HG03135 (cell line): ENCODE results near the gene TCF19.
"Not testable (repeated sequence)": the region's sequence is repeated elsewhere in the genome, so short reads cannot be mapped to it uniquely, and the experiment has no call there.

Source experiments
- ATAC-seq: cut with Tn5 transposase; IDR thresholded peaks from one replicate; pipeline ENCODE4 v1.9.1; 2021; ENCODE audit warnings: mild to moderate bottlenecking, moderate library complexity; ENCODE audit not compliant: unreplicated experiment

TCF19 gene

DNA sequence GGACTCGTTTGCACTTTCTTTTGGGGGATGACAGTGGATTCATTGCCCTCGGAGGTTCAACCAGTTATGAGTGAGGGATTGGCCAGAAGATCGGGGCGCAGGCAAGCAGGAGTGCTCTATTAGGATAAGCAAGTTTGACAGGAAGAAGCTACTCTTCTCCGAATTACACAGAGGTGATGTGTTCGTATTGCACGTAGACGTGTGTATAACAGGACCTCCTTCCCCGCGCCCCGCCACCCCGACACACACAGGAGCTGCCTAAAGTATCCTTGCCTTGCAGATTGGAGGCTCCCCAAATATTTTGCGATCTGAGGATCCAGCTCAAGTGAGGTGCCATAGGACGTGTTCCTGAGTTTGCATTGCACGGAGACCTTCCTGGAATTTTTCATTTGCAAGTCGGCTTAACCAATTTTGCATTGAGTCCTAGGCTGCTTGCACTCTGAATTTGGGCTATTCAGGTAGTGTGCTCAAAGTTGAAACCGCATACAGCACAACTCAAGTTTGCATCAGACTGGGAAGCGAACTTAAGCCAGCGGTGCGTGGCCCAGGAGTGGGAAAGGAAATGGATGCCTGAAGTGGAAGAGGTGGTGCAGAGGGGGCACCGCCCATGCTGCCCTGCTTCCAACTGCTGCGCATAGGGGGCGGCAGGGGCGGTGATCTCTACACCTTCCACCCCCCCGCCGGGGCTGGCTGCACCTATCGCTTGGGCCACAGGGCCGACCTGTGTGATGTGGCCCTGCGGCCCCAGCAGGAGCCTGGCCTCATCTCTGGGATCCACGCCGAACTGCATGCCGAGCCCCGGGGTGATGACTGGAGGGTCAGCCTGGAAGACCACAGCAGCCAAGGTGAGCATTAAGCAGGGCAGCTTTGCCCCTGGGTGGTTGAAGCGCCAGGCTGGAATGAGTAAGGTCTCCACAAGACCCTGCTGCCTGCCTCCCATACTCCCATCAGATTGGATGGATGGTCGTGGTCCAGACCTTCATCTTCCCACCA is 770 bp downstream of the TCF19 start:
- peak; percentile 9 for ATAC-seq

DNA sequence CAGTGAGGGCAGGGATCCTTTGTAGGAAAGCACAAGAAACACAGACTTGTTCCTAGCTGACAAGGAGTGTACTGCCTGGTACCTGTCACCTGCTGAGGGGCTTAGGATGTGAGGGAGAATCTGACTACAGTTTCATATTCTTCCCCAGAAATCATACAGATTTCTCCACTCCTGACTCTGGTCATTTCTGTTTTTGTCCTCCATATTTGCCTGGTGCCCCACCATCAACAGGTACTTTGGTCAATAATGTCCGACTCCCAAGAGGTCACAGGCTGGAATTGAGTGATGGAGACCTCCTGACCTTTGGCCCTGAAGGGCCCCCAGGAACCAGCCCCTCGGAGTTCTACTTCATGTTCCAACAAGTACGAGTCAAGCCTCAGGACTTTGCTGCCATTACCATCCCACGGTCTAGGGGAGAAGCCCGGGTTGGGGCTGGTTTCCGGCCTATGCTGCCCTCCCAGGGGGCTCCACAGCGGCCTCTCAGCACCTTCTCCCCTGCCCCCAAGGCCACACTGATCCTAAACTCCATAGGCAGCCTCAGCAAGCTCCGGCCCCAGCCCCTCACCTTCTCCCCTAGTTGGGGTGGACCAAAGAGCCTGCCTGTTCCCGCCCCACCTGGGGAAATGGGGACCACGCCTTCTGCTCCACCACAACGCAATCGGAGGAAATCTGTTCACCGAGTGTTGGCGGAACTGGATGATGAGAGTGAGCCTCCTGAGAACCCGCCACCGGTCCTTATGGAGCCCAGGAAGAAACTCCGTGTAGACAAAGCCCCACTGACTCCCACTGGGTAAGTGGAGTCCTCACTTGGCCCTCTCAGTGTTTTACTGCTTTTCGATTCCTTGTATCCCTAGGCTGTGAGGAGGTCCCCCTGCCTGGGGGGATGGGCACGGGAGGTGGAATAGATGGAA is 3.1 kb downstream of the TCF19 start:
- no peak for ATAC-seq

DNA sequence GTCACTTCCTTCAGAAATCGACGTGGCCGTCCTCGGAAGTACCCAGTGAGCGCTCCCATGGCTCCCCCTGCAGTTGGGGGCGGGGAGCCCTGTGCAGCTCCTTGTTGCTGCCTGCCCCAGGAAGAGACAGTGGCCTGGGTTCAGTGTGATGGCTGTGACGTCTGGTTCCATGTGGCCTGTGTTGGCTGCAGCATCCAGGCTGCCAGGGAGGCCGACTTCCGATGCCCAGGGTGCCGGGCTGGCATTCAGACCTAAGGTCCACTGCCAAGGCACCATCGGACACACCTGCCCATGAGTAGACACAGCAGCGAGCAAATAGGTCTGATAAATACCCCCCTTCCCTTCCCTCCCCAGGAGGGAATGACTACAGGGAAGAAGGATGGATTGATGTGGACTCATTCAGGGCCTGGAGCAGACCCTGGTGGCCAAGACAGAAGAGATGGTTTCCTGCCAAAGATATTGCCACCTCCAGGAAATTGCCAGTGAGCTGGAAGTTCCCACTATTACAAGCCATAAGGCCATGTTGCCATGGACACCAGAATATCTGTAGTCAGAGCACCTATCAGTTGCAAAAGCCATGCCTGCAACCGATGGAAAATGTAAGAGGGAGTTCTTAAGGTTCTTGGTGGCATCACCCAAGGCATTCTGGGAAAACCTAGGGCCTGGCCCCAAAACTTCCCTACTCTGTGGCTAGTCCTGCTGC is 4.2 kb downstream of the TCF19 start:
- no peak for ATAC-seq

DNA sequence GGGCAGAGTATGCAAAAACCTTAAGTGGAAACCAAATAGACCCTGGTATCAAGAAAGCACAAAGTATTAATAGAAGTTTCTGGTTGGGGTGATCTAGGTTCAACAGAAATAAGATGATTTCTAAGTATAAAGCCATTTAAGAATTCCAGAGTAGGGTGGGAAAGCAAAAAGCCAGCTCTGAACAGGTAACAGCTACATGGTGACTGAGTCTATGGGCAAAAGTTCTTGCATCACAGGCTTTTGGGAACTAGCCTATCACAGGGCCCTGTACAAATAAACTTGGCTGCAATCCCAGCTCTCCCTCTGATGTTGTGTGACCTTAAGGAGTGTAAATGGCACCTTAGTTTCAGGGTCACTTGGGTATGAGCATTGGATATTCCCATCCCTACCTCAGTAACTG is 5.5 kb downstream of the TCF19 start:
- no peak for ATAC-seq

DNA sequence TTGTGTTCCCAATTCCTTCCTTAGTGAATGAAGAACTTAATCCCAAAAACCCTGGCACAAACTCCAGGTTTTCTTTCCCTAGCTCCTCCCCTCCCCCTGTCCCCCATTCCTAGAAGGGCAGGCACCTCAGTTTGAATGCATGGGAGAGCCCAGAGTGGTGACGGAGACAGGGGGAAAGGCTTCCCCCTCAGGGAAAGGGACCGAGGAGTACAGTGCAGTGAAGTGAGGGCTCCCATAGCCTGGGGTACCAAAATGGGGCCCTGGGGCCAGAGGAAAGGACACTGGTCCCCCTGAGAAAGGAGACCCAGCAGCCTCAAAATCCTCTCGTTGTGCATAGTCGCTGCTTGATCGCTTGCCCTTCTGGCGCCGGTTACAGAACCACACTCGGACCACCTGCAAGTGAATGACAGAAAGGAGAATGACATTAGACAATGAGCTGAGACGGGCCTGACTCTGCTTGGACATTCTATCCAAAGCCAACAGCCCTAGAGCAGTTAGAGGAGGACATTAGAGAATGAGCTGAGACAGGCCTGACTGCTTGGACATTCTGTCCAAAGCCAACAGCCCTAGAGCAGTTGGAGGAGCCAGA is 6.2 kb downstream of the TCF19 start:
- not testable (repeated sequence) for ATAC-seq

DNA sequence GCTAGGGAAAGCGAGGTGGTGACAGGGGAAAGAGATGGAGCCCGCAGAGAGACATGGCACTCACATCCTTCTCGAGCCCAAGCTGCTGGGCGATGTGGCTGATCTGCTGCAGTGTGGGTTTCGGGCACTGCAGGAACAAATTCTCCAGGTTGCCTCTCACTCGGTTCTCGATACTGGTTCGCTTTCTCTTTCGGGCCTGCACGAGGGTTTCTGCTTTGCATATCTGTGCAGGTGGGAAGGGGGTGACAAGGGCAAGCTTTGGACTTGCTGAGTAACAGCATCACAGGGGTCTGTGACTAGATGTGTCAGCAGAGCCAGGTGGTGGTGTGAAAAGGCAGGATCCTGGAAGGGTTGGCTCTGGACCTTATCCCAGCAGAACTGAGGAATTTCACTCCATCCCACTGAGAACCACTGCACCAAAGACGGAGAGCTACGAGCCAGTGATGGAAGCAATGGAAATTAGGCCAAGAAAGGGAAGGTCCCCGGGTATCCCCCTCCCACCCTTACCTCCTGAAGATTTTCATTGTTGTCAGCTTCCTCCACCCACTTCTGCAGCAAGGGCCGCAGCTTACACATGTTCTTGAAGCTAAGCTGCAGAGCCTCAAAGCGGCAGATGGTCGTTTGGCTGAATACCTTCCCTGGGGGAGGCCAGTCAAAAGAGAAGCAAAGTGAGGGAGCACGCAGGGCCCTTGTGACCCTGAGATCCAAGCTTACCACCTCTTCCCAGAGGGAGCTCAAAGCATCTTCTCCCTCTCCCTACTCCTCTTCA is 6.9 kb downstream of the TCF19 start:
- ATAC-seq: peak; percentile 71

DNA sequence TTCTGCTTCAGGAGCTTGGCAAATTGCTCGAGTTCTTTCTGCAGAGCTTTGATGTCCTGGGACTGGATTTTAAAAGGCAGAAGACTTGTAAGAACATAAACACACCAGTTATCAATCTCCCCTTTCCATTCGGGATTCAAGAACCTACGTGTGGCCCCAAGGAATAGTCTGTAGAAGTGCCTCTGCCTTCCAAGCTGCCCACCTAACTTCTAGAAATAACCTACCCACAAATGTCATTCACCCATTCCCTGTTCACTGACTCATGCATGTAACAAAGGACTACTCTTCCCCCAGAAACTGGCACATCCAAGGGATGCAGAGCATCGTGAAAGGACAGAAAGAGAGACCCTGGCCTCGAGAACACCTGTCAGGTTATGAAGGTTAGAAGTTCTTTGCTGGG is 7.6 kb downstream of the TCF19 start:
- ATAC-seq: no peak

DNA sequence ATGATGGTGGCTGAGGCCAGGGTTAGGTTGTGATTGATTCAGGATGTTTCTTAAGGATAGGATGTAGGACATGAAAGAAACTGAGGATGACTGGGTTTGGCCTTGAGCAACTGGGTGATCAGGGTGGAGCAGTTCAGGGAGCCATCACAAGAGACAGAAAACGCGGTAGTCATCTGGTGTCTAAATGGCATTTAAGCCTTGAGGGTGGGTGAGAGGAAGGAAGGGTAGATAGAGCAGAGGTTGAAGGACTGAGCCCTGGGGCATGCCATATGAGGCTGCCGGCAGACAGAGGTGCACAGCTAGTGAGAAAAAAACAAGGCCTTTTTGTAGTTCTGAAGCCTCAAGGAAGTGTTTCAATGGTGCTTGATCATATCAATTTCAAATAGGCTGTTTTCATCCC is 10.2 kb downstream of the TCF19 start:
- no peak for ATAC-seq

DNA sequence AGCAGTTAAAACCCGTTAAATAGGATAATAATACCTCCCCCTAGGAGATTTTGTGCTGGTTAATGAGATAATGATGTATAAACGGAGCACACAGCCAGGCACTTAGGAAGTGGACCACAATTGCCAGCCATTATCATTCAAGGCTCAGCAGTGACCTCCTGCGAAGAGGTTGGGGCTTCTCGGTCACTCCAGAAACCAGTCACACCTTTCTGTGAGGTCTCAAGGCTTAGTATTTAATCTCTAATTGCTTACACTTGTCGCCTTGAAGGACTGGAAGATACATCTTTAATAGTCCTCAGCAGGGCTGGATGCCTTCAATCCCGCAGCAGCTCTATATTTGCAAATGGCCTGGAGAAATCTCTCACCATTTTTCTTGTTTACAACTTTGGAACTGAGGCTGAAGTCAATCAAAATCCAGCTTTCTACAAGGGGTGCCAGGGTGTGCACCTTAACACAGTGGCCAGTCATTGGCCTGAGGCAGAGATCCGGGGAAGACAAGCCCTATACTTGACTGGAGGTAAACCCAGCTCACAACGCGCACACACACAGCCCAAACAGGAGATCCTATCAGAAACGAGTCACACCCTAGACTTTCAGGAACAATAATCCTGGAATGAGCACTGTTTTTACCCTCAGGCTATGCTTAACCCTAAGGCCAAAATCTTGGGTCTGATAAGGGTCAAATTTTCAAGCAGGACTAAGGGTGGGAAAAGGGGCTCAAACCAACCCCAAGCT is 10.9 kb downstream of the TCF19 start:
- no peak for ATAC-seq

DNA sequence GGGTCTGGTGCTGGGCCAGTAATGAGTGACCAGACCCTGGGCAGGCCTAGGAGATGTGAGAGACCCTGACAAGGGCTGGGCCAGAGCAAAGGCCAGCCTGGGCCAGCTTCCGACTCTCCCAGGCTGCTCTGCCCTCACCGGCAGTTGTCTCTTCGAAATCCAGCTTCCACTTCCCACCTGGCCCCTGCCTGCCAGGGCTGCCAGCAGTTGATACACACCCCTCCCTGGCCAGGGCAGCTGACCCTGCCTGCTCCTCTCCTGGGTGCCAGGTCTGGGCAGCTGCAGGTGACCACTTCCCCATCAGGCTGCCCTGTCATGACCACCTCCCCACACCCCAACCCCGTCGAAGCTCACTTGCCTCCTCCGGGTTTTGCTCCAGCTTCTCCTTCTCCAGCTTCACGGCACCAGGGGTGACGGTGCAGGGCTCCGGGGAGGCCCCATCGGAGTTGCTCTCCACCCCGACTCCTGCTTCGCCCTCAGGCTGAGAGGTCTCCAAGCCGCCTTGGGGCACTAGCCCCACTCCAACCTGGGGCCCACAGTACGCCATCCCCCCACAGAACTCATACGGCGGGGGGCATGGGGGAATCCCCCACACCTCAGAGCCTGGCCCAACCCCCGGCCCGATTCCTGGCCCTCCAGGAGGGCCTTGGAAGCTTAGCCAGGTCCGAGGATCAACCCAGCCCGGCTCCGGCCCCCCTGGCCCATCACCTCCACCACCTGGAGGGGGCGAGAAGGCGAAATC is 11.6 kb downstream of the TCF19 start:
- ATAC-seq: not testable (repeated sequence)

DNA sequence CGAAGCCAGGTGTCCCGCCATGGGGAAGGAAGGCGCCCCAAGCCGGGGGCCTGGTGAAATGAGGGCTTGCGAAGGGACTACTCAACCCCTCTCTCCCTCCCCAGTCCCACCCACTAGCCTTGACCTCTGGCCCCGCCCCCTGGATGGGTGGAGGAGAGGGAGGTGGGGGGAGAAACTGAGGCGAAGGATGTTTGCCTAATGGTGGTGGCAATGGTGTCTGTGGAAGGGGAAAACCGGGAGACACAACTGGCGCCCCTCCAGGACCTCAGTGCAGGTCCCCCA is 12.2 kb downstream of the TCF19 start, which contains the start of gene POU5F1:
TSS of gene POU5F1 (minus strand) at position 83 of the 282 bp plus-strand sequence. CDS start at position 21, 62 bp downstream.
- no peak for ATAC-seq

DNA sequence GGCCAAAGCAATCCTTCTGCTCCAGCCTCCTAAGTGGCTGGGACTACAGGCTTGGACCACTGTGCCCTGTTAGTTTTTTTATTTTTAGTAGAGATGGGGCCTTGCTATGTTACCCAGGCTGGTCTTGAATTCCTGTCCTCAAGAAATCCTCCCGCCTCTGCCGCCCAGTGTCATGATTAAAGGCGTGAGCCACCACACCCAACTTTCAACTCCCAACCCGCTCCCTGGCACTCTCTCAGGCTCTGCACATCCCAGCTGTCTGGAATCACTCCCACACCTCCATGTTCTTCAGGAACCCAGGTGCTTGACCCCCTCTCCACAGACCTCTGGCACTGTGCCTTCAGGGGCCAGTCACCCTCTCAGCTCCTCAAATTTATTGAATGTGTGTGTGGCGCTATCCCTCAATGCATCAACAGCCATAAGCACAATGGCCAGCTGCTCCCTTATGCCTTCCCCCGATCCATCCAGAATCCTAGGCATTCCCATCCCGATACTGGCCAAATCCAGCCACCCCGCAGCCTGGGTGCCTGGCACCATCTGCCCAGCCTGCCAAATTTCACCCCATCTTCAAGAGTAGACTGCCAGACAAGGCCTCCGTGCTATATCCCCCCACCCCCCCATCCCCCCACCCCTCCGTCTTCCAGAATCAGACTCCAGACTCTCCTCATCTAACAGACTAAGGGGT is 12.7 kb downstream of the TCF19 start:
- no peak for ATAC-seq

DNA sequence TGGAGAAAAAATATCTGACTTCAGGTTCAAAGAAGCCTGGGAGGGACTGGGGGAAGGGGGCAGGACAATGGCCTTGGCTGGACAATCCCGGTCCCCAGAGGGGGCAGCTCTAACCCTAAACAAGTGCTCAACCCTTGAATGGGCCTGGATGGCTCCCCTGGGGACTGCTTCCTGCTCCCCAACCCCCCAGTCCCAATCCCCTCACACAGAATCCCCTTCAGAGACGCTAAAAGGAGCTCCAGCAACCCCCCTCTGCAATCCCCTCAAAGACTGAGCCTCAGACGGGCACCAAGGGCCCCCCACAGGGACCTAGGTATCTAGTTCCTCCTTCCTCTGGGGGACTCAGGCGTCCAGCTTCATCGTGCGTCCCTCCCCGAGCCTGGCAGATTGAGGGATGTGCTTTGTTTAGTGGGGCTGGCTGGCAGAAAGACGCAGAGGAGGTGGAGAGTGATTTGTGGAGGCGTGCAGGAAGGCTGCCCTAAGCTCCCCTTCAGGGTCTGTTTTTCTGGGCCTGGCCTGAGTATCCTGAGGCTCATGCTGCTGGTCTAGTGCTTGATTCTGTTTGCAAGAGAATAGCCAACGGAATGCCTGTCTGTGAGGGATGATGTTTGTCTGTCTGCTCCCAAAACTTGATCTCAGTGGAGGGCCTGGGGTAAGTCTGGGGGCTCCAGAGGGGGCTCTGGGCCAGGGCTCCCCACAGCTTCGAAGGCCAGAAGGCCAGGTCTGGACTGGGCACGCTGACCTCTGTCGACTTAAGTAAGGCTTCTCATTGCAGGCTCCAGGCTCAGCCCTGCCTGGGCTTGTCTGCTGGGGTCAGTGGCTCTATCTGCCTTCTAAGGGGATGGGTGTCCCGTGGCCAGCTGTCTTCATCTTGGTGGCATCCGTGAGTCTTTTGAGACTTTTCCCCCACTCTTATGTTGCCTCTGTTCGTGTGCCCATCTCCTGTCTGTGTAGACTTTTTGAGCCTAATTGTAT is 13.8 kb downstream of the TCF19 start:
- ATAC-seq: no peak

DNA sequence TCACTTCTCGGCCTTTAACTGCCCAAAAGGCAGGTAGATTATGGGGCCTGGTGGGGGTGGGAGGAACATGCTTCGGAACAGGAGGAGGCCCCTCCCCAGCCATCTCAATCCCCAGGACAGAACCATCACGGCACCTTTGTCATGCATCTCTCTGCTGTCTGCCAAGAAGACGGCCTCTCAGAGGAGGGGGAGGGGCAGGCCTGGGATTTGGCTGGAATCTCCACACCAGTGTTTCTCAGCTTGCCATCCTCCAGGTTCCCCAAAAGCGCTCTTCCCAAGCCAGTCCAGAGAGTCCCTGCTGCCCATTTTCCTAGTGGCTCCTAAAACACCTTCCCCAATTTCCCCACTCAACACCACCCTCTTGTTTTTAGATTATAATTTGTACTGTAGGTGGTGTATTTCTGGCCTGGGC is 14.6 kb downstream of the TCF19 start:
- ATAC-seq: no peak

DNA sequence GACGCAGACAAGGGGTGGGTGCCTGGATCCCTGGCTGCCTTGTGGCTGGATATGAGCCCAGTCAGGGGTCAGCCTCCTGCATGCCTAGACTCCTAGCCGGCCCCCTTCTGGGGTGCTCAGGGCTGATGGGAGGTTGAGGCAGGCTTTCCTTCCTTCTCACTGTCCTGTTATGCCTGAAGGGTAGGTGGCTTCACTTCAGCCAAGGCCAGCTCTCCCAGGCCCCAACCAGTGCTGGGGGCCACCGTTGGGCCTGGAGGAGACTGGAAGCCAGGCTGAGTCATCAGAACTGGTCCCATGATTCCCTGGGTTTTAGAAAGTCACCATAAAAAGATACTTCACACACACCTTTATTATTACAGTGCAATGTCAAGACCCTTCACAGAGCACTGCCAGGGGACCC is 15.0 kb downstream of the TCF19 start:
- no peak for ATAC-seq

DNA sequence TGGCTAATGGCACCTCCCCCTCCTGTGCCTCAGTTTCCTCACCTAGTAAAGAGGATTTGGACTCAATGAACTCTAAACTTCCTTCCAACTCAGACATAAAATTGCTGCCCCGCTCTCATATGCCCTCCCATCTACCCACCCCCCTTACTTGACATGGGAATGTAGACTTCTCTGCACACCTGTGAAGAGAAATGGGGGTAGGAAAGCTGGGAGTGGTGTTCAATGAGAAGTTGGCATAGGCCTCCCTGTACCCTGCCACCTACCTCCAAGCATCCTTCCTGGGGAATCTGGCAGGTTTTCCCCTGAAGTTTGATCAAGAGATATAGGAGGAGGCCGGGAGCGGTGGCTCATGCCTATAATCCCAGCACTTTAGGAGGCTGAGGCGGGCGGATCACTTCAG is 16.0 kb downstream of the TCF19 start:
- ATAC-seq: no peak

DNA sequence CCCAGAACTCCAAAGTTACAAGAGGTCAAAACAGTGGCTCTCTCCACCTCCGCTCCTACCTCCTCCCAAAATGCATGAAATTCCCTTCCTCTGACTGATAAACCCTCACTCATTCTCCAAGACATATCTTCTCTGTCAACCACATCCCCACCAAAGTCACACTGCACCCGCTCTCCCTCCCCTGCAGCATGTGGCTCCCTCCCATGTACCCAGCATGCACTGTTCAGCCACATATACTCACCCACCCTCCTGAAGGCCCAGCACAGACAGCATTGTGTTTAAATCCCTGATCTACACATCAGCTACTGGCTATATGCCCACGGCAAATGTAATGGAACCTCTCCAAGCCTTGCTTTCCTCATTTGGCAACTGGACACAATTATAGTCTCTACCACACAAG is 17.6 kb downstream of the TCF19 start:
- no peak for ATAC-seq
